Ovary (tissue), 3 donors: ENCODE measurements around the gene MRTFA.

ENCODE experiments used
- POLR2A ChIP-seq: fragments of 450-650 bp; IDR thresholded peaks from one replicate; pipeline ENCODE4 v1.6.1; 2017; ENCODE audit warnings: antibody characterized with exemption, mild to moderate bottlenecking, moderate library complexity
- TF ChIP-seq, protein P1 (sequence below), 3 donors: fragments of 450-650 bp in 2 of 3; fragments of 200-600 bp in 1 of 3; IDR thresholded peaks; one replicate each; pipeline versions ENCODE4 v1.5.1 to v1.8.0; 2016 to 2022; ENCODE audit warnings: antibody characterized with exemption in 3 of 3, mild to moderate bottlenecking in 1 of 3
- donor health status: DM: no; HTN: no; CAD: no.

- TF ChIP-seq POLR2A = no peak
- TF ChIP-seq, protein P1, sequence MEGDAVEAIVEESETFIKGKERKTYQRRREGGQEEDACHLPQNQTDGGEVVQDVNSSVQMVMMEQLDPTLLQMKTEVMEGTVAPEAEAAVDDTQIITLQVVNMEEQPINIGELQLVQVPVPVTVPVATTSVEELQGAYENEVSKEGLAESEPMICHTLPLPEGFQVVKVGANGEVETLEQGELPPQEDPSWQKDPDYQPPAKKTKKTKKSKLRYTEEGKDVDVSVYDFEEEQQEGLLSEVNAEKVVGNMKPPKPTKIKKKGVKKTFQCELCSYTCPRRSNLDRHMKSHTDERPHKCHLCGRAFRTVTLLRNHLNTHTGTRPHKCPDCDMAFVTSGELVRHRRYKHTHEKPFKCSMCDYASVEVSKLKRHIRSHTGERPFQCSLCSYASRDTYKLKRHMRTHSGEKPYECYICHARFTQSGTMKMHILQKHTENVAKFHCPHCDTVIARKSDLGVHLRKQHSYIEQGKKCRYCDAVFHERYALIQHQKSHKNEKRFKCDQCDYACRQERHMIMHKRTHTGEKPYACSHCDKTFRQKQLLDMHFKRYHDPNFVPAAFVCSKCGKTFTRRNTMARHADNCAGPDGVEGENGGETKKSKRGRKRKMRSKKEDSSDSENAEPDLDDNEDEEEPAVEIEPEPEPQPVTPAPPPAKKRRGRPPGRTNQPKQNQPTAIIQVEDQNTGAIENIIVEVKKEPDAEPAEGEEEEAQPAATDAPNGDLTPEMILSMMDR (IDR thresholded peaks at IDR 0.05) = no peak
Observed at GRCh38 chr22:40534379-40535188, 101.9 kb downstream of the MRTFA start.
